Stimulated activated CD8-positive, alpha-beta memory T cell treated with anti-CD3 and anti-CD28 coated beads, Interleukin-2, amount 100 ng/mL, for 1 hour (primary cell): ENCODE measurements around the gene GPR137B.

Source experiments
- DNase-seq, 2 donors: peaks; one replicate each; pipeline ENCODE4 v3.0.0-alpha.2; 2020; ENCODE audit warnings: low read depth in 2 of 2

GPR137B gene

GRCh38 chr1:236114076-236114747, 28.1 kb upstream of the GPR137B start:
- no peak for DNase-seq

GRCh38 chr1:236117710-236118109, 24.6 kb upstream of the GPR137B start:
- no peak for DNase-seq

GRCh38 chr1:236119943-236120484, 22.3 kb upstream of the GPR137B start:
- no peak for DNase-seq

- no peak for DNase-seq
Measured at GRCh38 chr1:236120721-236121153, 21.6 kb upstream of the GPR137B start.

GRCh38 chr1:236122176-236122575, 20.2 kb upstream of the GPR137B start:
- DNase-seq = no peak

GRCh38 chr1:236123563-236123962, 18.8 kb upstream of the GPR137B start:
- no peak for DNase-seq

GRCh38 chr1:236124965-236125364, 17.4 kb upstream of the GPR137B start:
- DNase-seq = no peak

GRCh38 chr1:236127045-236127444, 15.3 kb upstream of the GPR137B start:
- no peak for DNase-seq

GRCh38 chr1:236128646-236129178, 13.6 kb upstream of the GPR137B start:
- DNase-seq = no peak

- DNase-seq = no peak
Measured at GRCh38 chr1:236129306-236129705, 13.0 kb upstream of the GPR137B start.

GRCh38 chr1:236130372-236130771, 12.0 kb upstream of the GPR137B start:
- no peak for DNase-seq

GRCh38 chr1:236131916-236132315, 10.4 kb upstream of the GPR137B start:
- no peak for DNase-seq

GRCh38 chr1:236132420-236133046, 9.8 kb upstream of the GPR137B start:
- no peak for DNase-seq

GRCh38 chr1:236133339-236133738, 9.0 kb upstream of the GPR137B start:
- DNase-seq = no peak

GRCh38 chr1:236133802-236134201, 8.5 kb upstream of the GPR137B start:
- no peak for DNase-seq

GRCh38 chr1:236137285-236137852, 5.0 kb upstream of the GPR137B start:
- DNase-seq = no peak

GRCh38 chr1:236139495-236139894, 2.8 kb upstream of the GPR137B start:
- no peak for DNase-seq

- no peak for DNase-seq
Measured at GRCh38 chr1:236140705-236141446, 1.5 kb upstream of the GPR137B start.

GRCh38 chr1:236141447-236142252, 689 bp upstream of the GPR137B start:
- no peak for DNase-seq

GRCh38 chr1:236143104-236143948, 987 bp downstream of the GPR137B start:
- DNase-seq = no peak
